ENCODE data around the gene CAPN8. TPM values are rescaled to one million over a fixed set of nuclear protein-coding genes. Genes with fewer than 3 reads are reported as not detected.

CAPN8 gene
- total RNA-seq, 1 donor from 2014 or later = not detected

DNA sequence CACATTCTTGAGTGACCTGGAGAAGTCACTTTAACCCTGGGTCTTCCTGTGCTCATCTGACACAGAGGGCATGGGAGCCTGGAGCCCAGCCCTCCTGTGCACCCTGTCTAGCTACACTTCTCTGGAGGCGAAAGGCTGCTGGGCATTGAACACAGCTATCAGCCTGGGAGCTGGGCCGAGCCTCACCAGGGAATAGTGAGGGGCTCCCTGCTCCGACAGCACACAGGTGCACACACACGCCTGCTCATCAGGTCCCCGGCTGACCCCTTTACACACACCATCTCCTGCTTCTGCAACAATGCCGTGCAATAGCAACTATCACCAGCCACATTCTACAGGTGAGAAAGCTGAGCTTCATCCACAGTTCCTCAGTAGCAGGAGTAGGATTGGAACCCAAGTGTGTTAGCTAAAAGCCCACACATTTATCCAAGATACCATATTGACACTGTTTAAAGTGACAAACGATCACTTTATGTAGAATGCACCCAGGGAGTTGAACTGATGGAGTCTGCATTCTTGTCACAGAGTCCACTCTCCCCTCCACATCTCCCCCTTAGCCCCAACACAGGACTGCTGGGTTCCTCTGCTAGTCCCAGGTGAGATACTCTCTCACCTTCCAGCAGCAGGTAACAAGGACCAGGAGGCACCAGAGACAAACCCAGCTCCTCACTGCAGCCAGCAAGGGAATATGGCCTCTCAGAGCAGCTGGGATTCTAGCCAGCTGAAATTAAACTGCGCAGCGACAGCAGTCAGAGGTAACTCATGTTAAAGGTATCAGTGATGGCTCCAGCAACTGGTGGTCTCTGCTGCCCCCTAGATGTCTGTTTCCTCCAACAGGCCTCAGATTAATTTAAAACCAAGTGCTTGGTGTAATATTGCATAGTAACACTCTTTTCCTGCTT, 18.3 kb upstream of the CAPN8 start:
- Histone ChIP-seq H3K4me2 (ENCODE audit: low read length) (no peak overlapping the region), H3K79me2 (ENCODE audit: insufficient read depth, low read length) (no peaks in the 10 kb centered on the region), H3K27me3 (ENCODE audit: insufficient read depth, low read length) (peaks cover 10% of the 10 kb centered on the region), H3K27ac (ENCODE audit: low read depth, low read length) (no peak overlapping the region), H3K9me3 (ENCODE audit: insufficient read depth, low read depth, low read length) (no peaks in the 10 kb centered on the region), H3K4me3 (ENCODE audit: insufficient read depth, low read depth, low read length) (no peak overlapping the region), H4K20me1 (ENCODE audit: insufficient read depth, low read length) (no peaks in the 10 kb centered on the region), H3K36me3 (ENCODE audit: insufficient read depth, low read length) (no peaks in the 10 kb centered on the region), H3K4me1 (ENCODE audit: insufficient read depth, low read length) (no peaks in the 10 kb centered on the region), H3K9ac (ENCODE audit: low read length) (no peak overlapping the region), H2AFZ (ENCODE audit: low read depth, low read length) (no peak overlapping the region)
- no peak for DNase-seq (ENCODE audit: low read depth)
- Mint-ChIP-seq H3K27me3 (ENCODE audit: low read depth, unreplicated experiment) (peaks cover 15% of the 10 kb centered on the region), H3K4me3 (ENCODE audit: unreplicated experiment) (no peak overlapping the region), H3K9me3 (ENCODE audit: unreplicated experiment) (no peaks in the 10 kb centered on the region), H3K27ac (ENCODE audit: unreplicated experiment) (no peak overlapping the region), H3K36me3 (ENCODE audit: low read depth, unreplicated experiment) (no peaks in the 10 kb centered on the region), H3K4me1 (ENCODE audit: low read depth, unreplicated experiment) (no peaks in the 10 kb centered on the region)
- TF ChIP-seq EZH2 (IDR thresholded peaks at IDR 0.05; ENCODE audit: insufficient read depth, low read length) (no peak), CTCF (IDR thresholded peaks at IDR 0.05; ENCODE audit: insufficient read depth, low read depth, low read length) (peak; percentile 92)
- no peak for FAIRE-seq

DNA sequence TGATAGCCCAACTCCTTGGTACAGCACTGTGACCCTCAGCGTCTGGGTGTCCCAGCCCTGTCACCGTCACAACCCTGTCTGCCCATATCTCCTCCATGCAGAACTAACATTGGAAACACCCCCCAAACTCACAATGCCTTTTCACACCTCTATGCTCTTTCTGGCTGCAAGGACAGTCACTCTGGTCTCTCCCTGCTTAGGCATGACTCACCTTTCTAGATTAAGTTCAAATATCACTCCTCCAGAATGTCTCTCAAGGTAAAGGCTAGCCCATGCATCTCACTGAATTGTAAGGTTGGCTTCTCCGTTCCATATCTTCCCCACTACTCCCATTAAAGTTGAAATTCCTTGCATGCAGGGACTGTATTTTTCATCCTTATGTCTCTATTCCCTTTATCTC, 17.0 kb upstream of the CAPN8 start:
- H4K20me1 ChIP-seq (ENCODE audit: insufficient read depth, low read length) = no peaks in the 10 kb centered on the region
- Mint-ChIP-seq H3K36me3 (ENCODE audit: low read depth, unreplicated experiment) (no peaks in the 10 kb centered on the region), H3K27me3 (ENCODE audit: low read depth, unreplicated experiment) (peaks cover 18% of the 10 kb centered on the region), H3K4me3 (ENCODE audit: unreplicated experiment) (no peak overlapping the region), H3K9me3 (ENCODE audit: unreplicated experiment) (no peaks in the 10 kb centered on the region), H3K27ac (ENCODE audit: unreplicated experiment) (no peak overlapping the region), H3K4me1 (ENCODE audit: low read depth, unreplicated experiment) (no peaks in the 10 kb centered on the region)
- H2AFZ ChIP-seq (ENCODE audit: low read depth, low read length) = no peak overlapping the region
- DNase-seq (ENCODE audit: low read depth) = no peak
- no peak overlapping the region for H3K4me2 ChIP-seq (ENCODE audit: low read length)
- FAIRE-seq = no peak
- H3K9ac ChIP-seq (ENCODE audit: low read length) = no peak overlapping the region
- H3K27me3 ChIP-seq (ENCODE audit: insufficient read depth, low read length) = peaks cover 10% of the 10 kb centered on the region
- TF ChIP-seq CTCF (IDR thresholded peaks at IDR 0.05; ENCODE audit: insufficient read depth, low read depth, low read length) (no peak), EZH2 (IDR thresholded peaks at IDR 0.05; ENCODE audit: insufficient read depth, low read length) (no peak)
- H3K4me3 ChIP-seq (ENCODE audit: insufficient read depth, low read depth, low read length) = no peak overlapping the region
- no peaks in the 10 kb centered on the region for H3K36me3 ChIP-seq (ENCODE audit: insufficient read depth, low read length)
- no peaks in the 10 kb centered on the region for H3K9me3 ChIP-seq (ENCODE audit: insufficient read depth, low read depth, low read length)
- no peaks in the 10 kb centered on the region for H3K4me1 ChIP-seq (ENCODE audit: insufficient read depth, low read length)
- no peak overlapping the region for H3K27ac ChIP-seq (ENCODE audit: low read depth, low read length)
- no peaks in the 10 kb centered on the region for H3K79me2 ChIP-seq (ENCODE audit: insufficient read depth, low read length)

DNA sequence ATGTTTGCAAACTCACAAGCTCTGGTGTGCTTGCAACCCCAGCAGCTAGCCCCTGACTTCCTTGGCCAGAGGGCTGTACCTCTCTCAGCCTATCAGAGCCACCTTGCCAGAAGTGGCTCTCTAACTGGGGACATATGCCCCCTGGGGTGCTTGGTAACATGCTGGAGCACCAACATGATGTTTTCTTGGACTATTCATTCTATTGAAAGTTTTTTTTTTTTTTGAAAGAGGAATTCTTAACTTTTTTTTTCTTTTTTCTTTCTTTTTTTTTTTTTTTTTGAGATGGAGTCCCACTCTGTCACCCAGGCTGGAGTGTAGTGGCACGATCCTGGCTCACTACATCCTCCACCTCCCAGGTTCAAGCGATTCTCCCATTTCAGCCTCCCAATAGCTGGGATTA, 14.7 kb upstream of the CAPN8 start:
- H3K9me3 Mint-ChIP-seq (ENCODE audit: unreplicated experiment) = peaks cover 8% of the 10 kb centered on the region
- DNase-seq (ENCODE audit: low read depth) (no peak), FAIRE-seq (no peak)
- Histone ChIP-seq H3K27me3 (ENCODE audit: insufficient read depth, low read length) (peaks cover 2% of the 10 kb centered on the region), H3K4me2 (ENCODE audit: low read length) (no peak overlapping the region), H3K79me2 (ENCODE audit: insufficient read depth, low read length) (no peaks in the 10 kb centered on the region), H3K4me3 (ENCODE audit: insufficient read depth, low read depth, low read length) (no peak overlapping the region), H3K4me1 (ENCODE audit: insufficient read depth, low read length) (no peaks in the 10 kb centered on the region), H4K20me1 (ENCODE audit: insufficient read depth, low read length) (no peaks in the 10 kb centered on the region), H3K27ac (ENCODE audit: low read depth, low read length) (no peak overlapping the region), H3K9ac (ENCODE audit: low read length) (no peak overlapping the region), H2AFZ (ENCODE audit: low read depth, low read length) (no peak overlapping the region), H3K9me3 (ENCODE audit: insufficient read depth, low read depth, low read length) (no peaks in the 10 kb centered on the region), H3K36me3 (ENCODE audit: insufficient read depth, low read length) (no peaks in the 10 kb centered on the region)
- peaks cover 13% of the 10 kb centered on the region for H3K27me3 Mint-ChIP-seq (ENCODE audit: low read depth, unreplicated experiment)
- no peak overlapping the region for H3K4me3 Mint-ChIP-seq (ENCODE audit: unreplicated experiment)
- H3K4me1 Mint-ChIP-seq (ENCODE audit: low read depth, unreplicated experiment) = no peaks in the 10 kb centered on the region
- no peak overlapping the region for H3K27ac Mint-ChIP-seq (ENCODE audit: unreplicated experiment)
- H3K36me3 Mint-ChIP-seq (ENCODE audit: low read depth, unreplicated experiment) = no peaks in the 10 kb centered on the region
- no peak for TF ChIP-seq CTCF (IDR thresholded peaks at IDR 0.05; ENCODE audit: insufficient read depth, low read depth, low read length)
- TF ChIP-seq EZH2 (IDR thresholded peaks at IDR 0.05; ENCODE audit: insufficient read depth, low read length) = no peak
